Measurements from ENCODE around the gene WDFY4. TPM values are rescaled to one million over a fixed set of nuclear protein-coding genes. Genes with fewer than 3 reads are reported as not detected.

The WDFY4 gene
- total and polyA plus RNA-seq, 2 of the 4 experiments (the other 2 are of a cell fraction) = not detected

- Histone ChIP-seq H4K20me1 (ENCODE audit: insufficient read depth, low read length) (no peaks in the 10 kb centered on the region), H3K4me1 (ENCODE audit: control insufficient read depth, insufficient read depth, low read length) (no peaks in the 10 kb centered on the region), H3K56ac (ENCODE audit: extremely low read depth, insufficient read depth, low read length) (no peak overlapping the region), H4K8ac (ENCODE audit: low read depth in 2 of 2, low read length in 2 of 2) (no peak overlapping the region), H2AK9ac (replicated peaks; ENCODE audit: low read depth, low read length, poor library complexity) (no peak overlapping the region), H3K14ac (replicated peaks; ENCODE audit: low read depth, low read length) (no peak overlapping the region), H3K36me3 (ENCODE audit: control insufficient read depth, insufficient read depth, low read length) (no peaks in the 10 kb centered on the region), H3K9me3 (ENCODE audit: control insufficient read depth, insufficient read depth, low read length) (no peaks in the 10 kb centered on the region), H3K9ac (ENCODE audit: low read depth, low read length) (no peak overlapping the region), H3K79me1 (ENCODE audit: low read depth in 1 of 2, low read length in 2 of 2) (peaks cover 0 to 8% of the 10 kb centered on the region in 2 experiments; a peak in 1 of 4 replicates), H2BK120ac (ENCODE audit: low read depth, low read length) (no peak overlapping the region), H3K9me1 (ENCODE audit: insufficient read depth, low read length) (no peaks in the 10 kb centered on the region), H3K4me2 (ENCODE audit: low read depth, low read length) (no peak overlapping the region), H2BK15ac (ENCODE audit: low read depth, low read length) (no peak overlapping the region), H4K91ac (ENCODE audit: insufficient read depth, low read depth, low read length) (no peak overlapping the region), H2BK20ac (ENCODE audit: low read depth, low read length) (no peak overlapping the region), H2AK5ac (ENCODE audit: low read depth, low read length) (no peak overlapping the region), H4K5ac (ENCODE audit: low read depth, low read length) (no peak overlapping the region), H3K4me3 (ENCODE audit: insufficient read depth, low read depth, low read length) (no peak overlapping the region), H3K27me3 (ENCODE audit: control insufficient read depth, insufficient read depth, low read length) (no peaks in the 10 kb centered on the region), H3K23ac (ENCODE audit: low read depth, low read length) (no peak overlapping the region), H2BK5ac (ENCODE audit: low read depth, low read length, poor library complexity, severe bottlenecking) (no peak overlapping the region), H3K4ac (ENCODE audit: low read depth, low read length) (no peak overlapping the region), H3K27ac (ENCODE audit: insufficient read depth, low read length) (no peak overlapping the region), H3K18ac (ENCODE audit: low read depth, low read length) (no peak overlapping the region), H2AFZ (replicated peaks; ENCODE audit: low read length, poor library complexity) (no peak overlapping the region)
- intact Hi-C loops (cut with micrococcal nuclease) = no loop called here
- TF ChIP-seq NFE2L2 (IDR thresholded peaks at IDR 0.05; ENCODE audit: low read depth, low read length) = no peak
- no peak for TF ChIP-seq RFX5 (IDR thresholded peaks at IDR 0.05; ENCODE audit: low read depth, low read length)
- TF ChIP-seq CEBPB (IDR thresholded peaks at IDR 0.05; ENCODE audit: low read depth, low read length) = no peak
- no peak for TF ChIP-seq CTCF (conservative IDR thresholded peaks at IDR 0.05; ENCODE audit: low read depth, low read length)
- no peak for TF ChIP-seq POLR2A (IDR thresholded peaks at IDR 0.05; ENCODE audit: low read depth, low read length)
- no peak for TF ChIP-seq SMC3 (IDR thresholded peaks at IDR 0.05; ENCODE audit: low read depth, low read length)
- no peak for TF ChIP-seq MAFK (IDR thresholded peaks at IDR 0.05; ENCODE audit: low read depth, low read length)
- no peak for TF ChIP-seq FOS (IDR thresholded peaks at IDR 0.05; ENCODE audit: low read depth, low read length)
- no peak for TF ChIP-seq RAD21 (IDR thresholded peaks at IDR 0.05; ENCODE audit: low read length)
- no peak for TF ChIP-seq BHLHE40 (IDR thresholded peaks at IDR 0.05; ENCODE audit: low read depth, low read length)
- no peak for TF ChIP-seq USF2 (IDR thresholded peaks at IDR 0.05; ENCODE audit: low read depth, low read length)
- TF ChIP-seq MAZ (IDR thresholded peaks at IDR 0.05; ENCODE audit: borderline replicate concordance, low read depth, low read length) = no peak
- POLR2A ChIA-PET (ENCODE audit: unreplicated experiment) = no interaction called here
- ATAC-seq (ENCODE audit: low read depth) (no peak), DNase-seq (no peak)
- dilution Hi-C loops (cut with HindIII; ENCODE audit: low sequenced_read_pairs, unreplicated experiment) = no loop called here
- in situ Hi-C loops (cut with MboI; ENCODE audit: low sequenced_read_pairs) = no loop called here
- no CpG with 5 or more reads among the region's 1 CpG for WGBS, 2 experiments (ENCODE audit: extremely low coverage in 2 of 2, insufficient read length in 1 of 2)
- CTCF ChIA-PET = interaction anchor here (0.7 to 0.9 kb wide), 2 partner anchors 26 to 80 kb away, joined by 3 to 4 read pairs; no protein-coding TSS in a partner anchor
- BruUV-seq (replicated peaks) = no TSS peak
These were observed 44.3 kb upstream of the WDFY4 start for GRCh38 chr10:48640326-48640725.

Data from IMR-90 (cell line).